ENCODE measurements around the gene LTB4R.

Gene LTB4R

DNA sequence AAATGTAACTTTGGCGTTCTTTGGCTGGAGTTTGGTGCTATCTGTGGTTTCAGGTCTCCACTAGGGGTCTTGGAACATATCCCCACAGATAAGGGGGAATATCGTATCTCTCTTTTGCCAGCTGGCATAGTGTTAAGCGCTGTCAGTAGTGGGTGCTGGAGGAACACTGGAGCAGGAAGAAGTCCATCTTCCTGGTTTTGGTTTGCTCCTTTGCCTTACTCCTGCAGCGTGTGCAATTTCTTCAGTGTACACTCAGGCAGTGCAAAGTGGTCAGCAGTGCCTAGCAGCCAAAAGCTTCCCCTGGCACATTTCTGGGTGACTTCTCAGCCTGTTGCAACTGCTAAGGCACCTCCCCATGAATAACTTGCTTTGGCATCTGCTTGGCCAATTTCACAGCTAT is 40.2 kb downstream of the LTB4R start:
- TF ChIP-seq TCF12 (IDR thresholded peaks at IDR 0.05; ENCODE audit: low read depth) (no peak), NFIC (IDR thresholded peaks at IDR 0.05) (no peak), CREB1 (IDR thresholded peaks at IDR 0.05; ENCODE audit: low read depth) (no peak), EGR1 (IDR thresholded peaks at IDR 0.05) (no peak)

DNA sequence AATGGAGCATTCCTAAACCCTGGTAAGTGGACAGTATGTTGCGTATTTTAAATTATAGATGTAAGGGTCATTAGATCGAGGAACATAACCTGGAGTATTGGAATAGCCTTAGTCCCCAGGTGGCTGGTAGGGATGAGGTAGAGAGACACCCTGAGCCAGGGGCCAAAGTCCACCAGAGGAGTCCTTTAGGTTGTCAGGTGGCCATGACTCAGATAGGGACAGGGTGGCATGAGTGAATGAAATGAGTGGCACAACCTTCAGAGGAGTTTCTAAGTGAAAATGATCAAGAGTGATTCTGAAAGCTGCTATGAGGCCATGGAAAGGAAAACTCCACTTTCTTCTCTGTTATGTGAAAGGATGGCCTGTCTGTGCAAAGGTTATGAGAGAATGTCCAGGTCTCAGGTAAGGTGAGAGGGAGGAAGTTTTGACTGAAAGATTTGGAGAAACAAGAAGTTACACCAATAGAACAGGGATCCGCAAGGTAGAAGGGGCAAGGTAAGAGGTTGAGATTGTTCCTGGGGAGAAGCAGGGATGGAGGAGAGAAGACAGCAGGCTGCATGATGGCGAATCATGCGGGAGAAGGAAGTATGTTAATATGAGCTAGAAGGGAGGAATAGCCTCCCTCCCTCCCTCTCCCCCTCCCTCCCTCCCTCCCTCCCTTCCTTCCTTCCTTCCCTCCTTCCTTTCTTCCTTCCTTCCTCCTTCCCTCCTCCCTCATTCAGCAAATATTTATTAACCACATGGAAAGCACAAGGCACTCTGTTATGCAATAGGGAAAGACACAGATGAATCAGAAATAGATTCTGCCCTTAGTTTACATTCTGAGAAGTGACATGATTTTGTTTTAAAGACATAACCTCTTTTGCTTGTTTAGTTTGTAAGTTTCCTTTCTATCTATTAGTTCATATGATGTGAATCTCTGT is 42.5 kb downstream of the LTB4R start:
- TF ChIP-seq EP300 (IDR thresholded peaks at IDR 0.05; ENCODE audit: borderline replicate concordance) (no peak), ZBTB7A (IDR thresholded peaks at IDR 0.05; ENCODE audit: low read depth) (no peak), TEAD4 (IDR thresholded peaks at IDR 0.05) (no peak), RAD21 (IDR thresholded peaks at IDR 0.05; ENCODE audit: low read depth) (no peak), CEBPB (IDR thresholded peaks at IDR 0.05) (no peak), NFIC (IDR thresholded peaks at IDR 0.05) (no peak), TCF12 (IDR thresholded peaks at IDR 0.05; ENCODE audit: low read depth) (no peak), CREB1 (IDR thresholded peaks at IDR 0.05; ENCODE audit: low read depth) (no peak), YY1 (IDR thresholded peaks at IDR 0.05; ENCODE audit: low read depth) (no peak), EGR1 (IDR thresholded peaks at IDR 0.05) (no peak), TAF1 (IDR thresholded peaks at IDR 0.05; ENCODE audit: low read depth) (no peak), FOXM1 (IDR thresholded peaks at IDR 0.05; ENCODE audit: borderline replicate concordance, low read depth) (no peak)
- TF ChIP-seq, protein P1, sequence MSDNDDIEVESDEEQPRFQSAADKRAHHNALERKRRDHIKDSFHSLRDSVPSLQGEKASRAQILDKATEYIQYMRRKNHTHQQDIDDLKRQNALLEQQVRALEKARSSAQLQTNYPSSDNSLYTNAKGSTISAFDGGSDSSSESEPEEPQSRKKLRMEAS (IDR thresholded peaks at IDR 0.05), result no peak
- TF ChIP-seq, protein P2, sequence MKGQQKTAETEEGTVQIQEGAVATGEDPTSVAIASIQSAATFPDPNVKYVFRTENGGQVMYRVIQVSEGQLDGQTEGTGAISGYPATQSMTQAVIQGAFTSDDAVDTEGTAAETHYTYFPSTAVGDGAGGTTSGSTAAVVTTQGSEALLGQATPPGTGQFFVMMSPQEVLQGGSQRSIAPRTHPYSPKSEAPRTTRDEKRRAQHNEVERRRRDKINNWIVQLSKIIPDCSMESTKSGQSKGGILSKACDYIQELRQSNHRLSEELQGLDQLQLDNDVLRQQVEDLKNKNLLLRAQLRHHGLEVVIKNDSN (IDR thresholded peaks at IDR 0.05), result no peak
- TF ChIP-seq, protein P3, sequence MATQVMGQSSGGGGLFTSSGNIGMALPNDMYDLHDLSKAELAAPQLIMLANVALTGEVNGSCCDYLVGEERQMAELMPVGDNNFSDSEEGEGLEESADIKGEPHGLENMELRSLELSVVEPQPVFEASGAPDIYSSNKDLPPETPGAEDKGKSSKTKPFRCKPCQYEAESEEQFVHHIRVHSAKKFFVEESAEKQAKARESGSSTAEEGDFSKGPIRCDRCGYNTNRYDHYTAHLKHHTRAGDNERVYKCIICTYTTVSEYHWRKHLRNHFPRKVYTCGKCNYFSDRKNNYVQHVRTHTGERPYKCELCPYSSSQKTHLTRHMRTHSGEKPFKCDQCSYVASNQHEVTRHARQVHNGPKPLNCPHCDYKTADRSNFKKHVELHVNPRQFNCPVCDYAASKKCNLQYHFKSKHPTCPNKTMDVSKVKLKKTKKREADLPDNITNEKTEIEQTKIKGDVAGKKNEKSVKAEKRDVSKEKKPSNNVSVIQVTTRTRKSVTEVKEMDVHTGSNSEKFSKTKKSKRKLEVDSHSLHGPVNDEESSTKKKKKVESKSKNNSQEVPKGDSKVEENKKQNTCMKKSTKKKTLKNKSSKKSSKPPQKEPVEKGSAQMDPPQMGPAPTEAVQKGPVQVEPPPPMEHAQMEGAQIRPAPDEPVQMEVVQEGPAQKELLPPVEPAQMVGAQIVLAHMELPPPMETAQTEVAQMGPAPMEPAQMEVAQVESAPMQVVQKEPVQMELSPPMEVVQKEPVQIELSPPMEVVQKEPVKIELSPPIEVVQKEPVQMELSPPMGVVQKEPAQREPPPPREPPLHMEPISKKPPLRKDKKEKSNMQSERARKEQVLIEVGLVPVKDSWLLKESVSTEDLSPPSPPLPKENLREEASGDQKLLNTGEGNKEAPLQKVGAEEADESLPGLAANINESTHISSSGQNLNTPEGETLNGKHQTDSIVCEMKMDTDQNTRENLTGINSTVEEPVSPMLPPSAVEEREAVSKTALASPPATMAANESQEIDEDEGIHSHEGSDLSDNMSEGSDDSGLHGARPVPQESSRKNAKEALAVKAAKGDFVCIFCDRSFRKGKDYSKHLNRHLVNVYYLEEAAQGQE (IDR thresholded peaks at IDR 0.05; ENCODE audit: low read depth), result no peak

DNA sequence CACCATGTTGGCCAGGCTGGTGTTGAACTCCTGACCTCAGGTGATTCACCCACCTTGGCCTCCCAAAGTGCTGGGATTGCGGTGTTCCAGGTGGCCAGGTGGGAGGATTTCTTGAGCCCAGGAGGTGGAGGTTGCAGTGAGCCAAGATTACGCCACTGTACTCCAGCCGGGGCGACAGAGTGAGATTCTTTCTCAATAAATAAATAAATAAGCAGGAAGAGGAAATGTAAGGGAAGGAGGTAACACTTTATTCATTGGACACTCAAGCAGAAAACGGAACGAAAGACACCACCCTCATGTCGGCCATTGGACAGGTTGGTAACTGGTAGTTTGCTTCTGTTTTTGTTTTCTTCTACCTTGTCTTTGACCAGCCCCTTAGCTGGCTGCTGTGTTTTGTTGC is 43.7 kb downstream of the LTB4R start:
- TF ChIP-seq CEBPB (IDR thresholded peaks at IDR 0.05), result no peak
- no peak for TF ChIP-seq TCF12 (IDR thresholded peaks at IDR 0.05; ENCODE audit: low read depth)
- TF ChIP-seq FOXM1 (IDR thresholded peaks at IDR 0.05; ENCODE audit: borderline replicate concordance, low read depth), result no peak

DNA sequence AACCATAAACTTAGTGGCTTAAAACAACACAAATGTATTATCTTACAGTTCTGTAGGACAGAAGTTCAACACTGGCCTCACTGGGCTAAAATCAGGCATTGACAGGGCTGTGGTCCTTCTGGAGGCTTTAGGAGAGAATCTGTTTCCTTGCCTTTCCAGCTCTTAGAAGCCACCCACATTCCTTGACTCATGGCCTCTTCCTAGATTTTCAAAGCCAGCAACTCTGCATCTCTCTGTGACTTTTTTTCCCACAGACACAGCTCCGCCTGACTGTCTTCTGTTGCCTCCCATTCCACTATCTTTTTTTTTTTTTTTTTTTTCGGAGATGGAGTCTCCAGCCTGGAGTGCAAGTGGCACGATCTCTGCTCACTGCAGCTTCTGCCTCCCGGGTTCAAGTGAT is 44.9 kb downstream of the LTB4R start:
- TF ChIP-seq CEBPB (IDR thresholded peaks at IDR 0.05) (no peak), EGR1 (IDR thresholded peaks at IDR 0.05) (no peak)
- TF ChIP-seq, protein P3 (IDR thresholded peaks at IDR 0.05; ENCODE audit: low read depth), result no peak

DNA sequence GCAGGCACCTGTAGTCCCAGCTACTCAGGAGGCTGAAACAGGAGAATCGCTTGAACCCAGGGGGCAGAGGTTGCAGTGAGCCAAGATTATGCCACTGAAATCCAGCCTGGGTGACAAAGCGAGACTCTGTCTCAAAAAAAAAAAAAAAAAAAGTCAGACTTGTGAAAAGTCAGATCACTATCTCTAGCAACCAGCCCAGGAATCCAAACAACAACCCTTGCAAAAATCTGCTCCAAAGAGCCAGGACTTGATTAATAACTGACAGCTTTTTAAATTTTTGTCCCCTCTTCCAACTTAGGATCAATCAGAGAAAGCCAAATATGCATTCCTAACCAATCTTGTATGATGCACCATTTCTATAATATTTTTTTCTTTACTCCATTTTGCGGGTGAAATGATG is 49.0 kb downstream of the LTB4R start:
- no peak for TF ChIP-seq TCF12 (IDR thresholded peaks at IDR 0.05; ENCODE audit: low read depth)
- TF ChIP-seq CREB1 (IDR thresholded peaks at IDR 0.05; ENCODE audit: low read depth), result no peak
- TF ChIP-seq CEBPB (IDR thresholded peaks at IDR 0.05), result no peak
- TF ChIP-seq, protein P1 (IDR thresholded peaks at IDR 0.05), result no peak
- no peak for TF ChIP-seq FOXM1 (IDR thresholded peaks at IDR 0.05; ENCODE audit: borderline replicate concordance, low read depth)
- TF ChIP-seq TEAD4 (IDR thresholded peaks at IDR 0.05), result no peak
- TF ChIP-seq NFIC (IDR thresholded peaks at IDR 0.05), result no peak
- TF ChIP-seq EP300 (IDR thresholded peaks at IDR 0.05; ENCODE audit: borderline replicate concordance), result no peak
- TF ChIP-seq ZBTB7A (IDR thresholded peaks at IDR 0.05; ENCODE audit: low read depth), result no peak
- TF ChIP-seq YY1 (IDR thresholded peaks at IDR 0.05; ENCODE audit: low read depth), result no peak
- no peak for TF ChIP-seq EGR1 (IDR thresholded peaks at IDR 0.05)
- no peak for TF ChIP-seq RAD21 (IDR thresholded peaks at IDR 0.05; ENCODE audit: low read depth)

DNA sequence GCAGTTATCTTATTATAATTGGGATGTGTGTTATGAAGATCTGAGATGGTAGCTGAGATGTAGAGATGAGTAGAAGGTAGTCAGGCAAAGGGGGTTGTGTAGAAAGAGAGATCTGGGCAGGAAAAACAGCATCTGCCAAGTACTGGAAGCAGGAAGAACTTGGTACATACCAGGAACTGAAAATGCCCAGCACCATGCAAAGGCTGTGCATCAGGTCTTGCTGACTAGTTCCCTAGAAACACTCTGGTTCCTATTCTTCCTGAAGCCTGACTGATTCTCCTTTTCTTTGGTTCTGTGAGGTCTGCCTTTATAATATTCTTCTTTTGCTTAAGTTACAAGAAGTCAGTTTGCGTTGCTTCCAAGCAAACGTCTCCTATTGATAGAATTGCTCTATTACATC is 50.0 kb downstream of the LTB4R start:
- TF ChIP-seq, protein P3 (IDR thresholded peaks at IDR 0.05; ENCODE audit: low read depth), result no peak
- no peak for TF ChIP-seq TCF12 (IDR thresholded peaks at IDR 0.05; ENCODE audit: low read depth)
- no peak for TF ChIP-seq EGR1 (IDR thresholded peaks at IDR 0.05)
- no peak for TF ChIP-seq EP300 (IDR thresholded peaks at IDR 0.05; ENCODE audit: borderline replicate concordance)
- TF ChIP-seq RAD21 (IDR thresholded peaks at IDR 0.05; ENCODE audit: low read depth), result no peak
- TF ChIP-seq CREB1 (IDR thresholded peaks at IDR 0.05; ENCODE audit: low read depth), result no peak
- no peak for TF ChIP-seq CEBPB (IDR thresholded peaks at IDR 0.05)
- no peak for TF ChIP-seq FOXM1 (IDR thresholded peaks at IDR 0.05; ENCODE audit: borderline replicate concordance, low read depth)
- TF ChIP-seq TAF1 (IDR thresholded peaks at IDR 0.05; ENCODE audit: low read depth), result no peak
- TF ChIP-seq, protein P1 (IDR thresholded peaks at IDR 0.05), result no peak

Measured in Ishikawa (cell line).